IMR-90 (cell line): ENCODE results near the gene MGLL. TPM values are rescaled to one million over a fixed set of nuclear protein-coding genes. Genes with fewer than 3 reads are reported as not detected.

Experiments used
- ATAC-seq: fragments of 200-7000 bp; cut with Tn5 transposase; 2 replicates; pipeline ENCODE4 v1.9.1; 2020; ENCODE audit warnings: low read depth, mild to moderate bottlenecking, moderate library complexity
- BruUV-seq: library from RNA; stranded (reverse); fragments of 400-500 nt; replicated peaks from 2 replicates; lab custom pipeline; 2021; lab: Mats Ljungman, UMichigan
- CTCF ChIA-PET: fragments of 300-600 bp; formaldehyde crosslinking; extraction: SDS; loops from one replicate; lab custom pipeline; 2021; ENCODE audit warnings: antibody characterized with exemption; lab: Yijun Ruan, JAX
- POLR2A ChIA-PET: fragments of 300-600 bp; sonication (Branson Sonifier 250); formaldehyde crosslinking; loops from one replicate; lab custom pipeline; 2022; ENCODE audit warnings: antibody characterized with exemption; ENCODE audit not compliant: unreplicated experiment; lab: Charles Lee
- DNase-seq: peaks from one replicate; pipeline ENCODE4 v3.0.0; 2013
- H2AFZ ChIP-seq: replicated peaks from 2 replicates; pipeline ENCODE3; 2013; ENCODE audit warnings: low read length, mild to moderate bottlenecking; ENCODE audit not compliant: poor library complexity
- H2AK5ac ChIP-seq: 2 replicates; pipeline ENCODE4 v1.6.1; 2013; ENCODE audit warnings: low read depth, low read length, inconsistent platforms
- H2AK9ac ChIP-seq: replicated peaks from 2 replicates; pipeline ENCODE3; 2013; ENCODE audit warnings: mild to moderate bottlenecking, low read depth, low read length, moderate library complexity; ENCODE audit not compliant: poor library complexity
- H2BK120ac ChIP-seq: 2 replicates; pipeline ENCODE4 v1.6.1; 2013; ENCODE audit warnings: low read depth, low read length, inconsistent platforms
- H2BK15ac ChIP-seq: 3 replicates; pipeline ENCODE4 v1.6.1; 2013; ENCODE audit warnings: low read depth, low read length, inconsistent platforms
- H2BK20ac ChIP-seq: 2 replicates; pipeline ENCODE4 v1.6.1; 2013; ENCODE audit warnings: low read depth, mild to moderate bottlenecking, inconsistent platforms, low read length, moderate library complexity
- H2BK5ac ChIP-seq: 2 replicates; pipeline ENCODE4 v1.6.1; 2013; ENCODE audit warnings: mild to moderate bottlenecking, low read depth, low read length, inconsistent platforms; ENCODE audit not compliant: poor library complexity, severe bottlenecking
- H3K14ac ChIP-seq: replicated peaks from 2 replicates; pipeline ENCODE4 v1.6.1; 2013; ENCODE audit warnings: low read depth, low read length, inconsistent platforms
- H3K18ac ChIP-seq: 2 replicates; pipeline ENCODE4 v1.6.1; 2013; ENCODE audit warnings: low read depth, low read length, control low read depth
- H3K23ac ChIP-seq: 2 replicates; pipeline ENCODE4 v1.6.1; 2013; ENCODE audit warnings: low read depth, low read length, inconsistent platforms
- H3K27ac ChIP-seq: 2 replicates; pipeline ENCODE4 v1.5.1; 2013; ENCODE audit warnings: mild to moderate bottlenecking, control low read depth, low read length; ENCODE audit not compliant: insufficient read depth
- H3K27me3 ChIP-seq: 2 replicates; pipeline ENCODE4 v1.6.1; 2013; ENCODE audit warnings: low read length; ENCODE audit not compliant: control insufficient read depth, insufficient read depth
- H3K36me3 ChIP-seq: 2 replicates; pipeline ENCODE4 v1.6.1; 2013; ENCODE audit warnings: low read length, mixed read lengths; ENCODE audit not compliant: control insufficient read depth, insufficient read depth
- H3K4ac ChIP-seq: 2 replicates; pipeline ENCODE4 v1.6.1; 2013; ENCODE audit warnings: low read depth, low read length, inconsistent platforms
- H3K4me1 ChIP-seq: 2 replicates; pipeline ENCODE4 v1.6.1; 2013; ENCODE audit warnings: low read length, mixed read lengths; ENCODE audit not compliant: control insufficient read depth, insufficient read depth
- H3K4me2 ChIP-seq: 2 replicates; pipeline ENCODE4 v1.6.1; 2013; ENCODE audit warnings: low read depth, mild to moderate bottlenecking, control low read depth, low read length, moderate library complexity
- H3K4me3 ChIP-seq: 2 replicates; pipeline ENCODE4 v1.5.1; 2013; ENCODE audit warnings: low read depth, mild to moderate bottlenecking, control low read depth, low read length, moderate library complexity; ENCODE audit not compliant: insufficient read depth
- H3K56ac ChIP-seq: 2 replicates; pipeline ENCODE4 v1.6.1; 2013; ENCODE audit warnings: low read length, inconsistent platforms; ENCODE audit not compliant: insufficient read depth; ENCODE audit errors: extremely low read depth
- H3K79me1 ChIP-seq, 2 experiments: 2 replicates each; pipeline ENCODE4 v1.6.1; 2013; ENCODE audit warnings: low read length in 2 of 2, inconsistent platforms in 1 of 2, low read depth in 1 of 2
- H3K9ac ChIP-seq: 2 replicates; pipeline ENCODE4 v1.6.1; 2013; ENCODE audit warnings: low read depth, low read length, control low read depth
- H3K9me1 ChIP-seq: 2 replicates; pipeline ENCODE4 v1.6.1; 2013; ENCODE audit warnings: low read length, inconsistent platforms; ENCODE audit not compliant: insufficient read depth
- H3K9me3 ChIP-seq: 2 replicates; pipeline ENCODE4 v1.6.1; 2013; ENCODE audit warnings: low read length; ENCODE audit not compliant: control insufficient read depth, insufficient read depth
- H4K20me1 ChIP-seq: 2 replicates; pipeline ENCODE4 v1.6.1; 2013; ENCODE audit warnings: low read length, inconsistent platforms; ENCODE audit not compliant: insufficient read depth
- H4K5ac ChIP-seq: 2 replicates; pipeline ENCODE4 v1.6.1; 2013; ENCODE audit warnings: mild to moderate bottlenecking, low read depth, low read length, control low read depth
- H4K8ac ChIP-seq, 2 experiments: 2 replicates each; pipeline ENCODE4 v1.6.1; 2013; ENCODE audit warnings: low read depth in 2 of 2, low read length in 2 of 2, control low read depth in 1 of 2, inconsistent platforms in 1 of 2
- H4K91ac ChIP-seq: 2 replicates; pipeline ENCODE4 v1.6.1; 2013; ENCODE audit warnings: low read depth, low read length, inconsistent platforms; ENCODE audit not compliant: insufficient read depth
- BHLHE40 ChIP-seq: fragments of 150-350 bp; IDR thresholded peaks from 2 replicates; pipeline ENCODE4 v1.6.1; 2016; ENCODE audit warnings: mild to moderate bottlenecking, low read depth, low read length
- CEBPB ChIP-seq: IDR thresholded peaks from 2 replicates; pipeline ENCODE4 v1.6.1; 2012; ENCODE audit warnings: low read depth, low read length, improper control_type of control experiment
- MAZ ChIP-seq: IDR thresholded peaks from 2 replicates; pipeline ENCODE4 v1.6.1; 2012; ENCODE audit warnings: low read depth, mild to moderate bottlenecking, low read length, improper control_type of control experiment, moderate library complexity, borderline replicate concordance
- NFE2L2 ChIP-seq: fragments of 150-350 bp; IDR thresholded peaks from 2 replicates; pipeline ENCODE4 v1.6.1; 2016; ENCODE audit warnings: low read depth, mild to moderate bottlenecking, low read length
- RFX5 ChIP-seq: IDR thresholded peaks from 2 replicates; pipeline ENCODE4 v1.8.0; 2012; ENCODE audit warnings: low read depth, mild to moderate bottlenecking, low read length, moderate library complexity
- SMC3 ChIP-seq: fragments of 150-350 bp; IDR thresholded peaks from 2 replicates; pipeline ENCODE4 v1.6.1; 2016; ENCODE audit warnings: low read depth, mild to moderate bottlenecking, antibody characterized with exemption, low read length, moderate library complexity
- USF2 ChIP-seq: fragments of 150-350 bp; IDR thresholded peaks from 2 replicates; pipeline ENCODE4 v1.6.1; 2017; ENCODE audit warnings: mild to moderate bottlenecking, antibody characterized with exemption, low read length, low read depth
- WGBS, 2 experiments: methylation state at CpG; one replicate each; pipeline versions ENCODE4 v1.1.5 to v1.1.7; 2013; ENCODE audit warnings: missing lambda C conversion rate in 2 of 2; ENCODE audit not compliant: insufficient read length in 1 of 2; ENCODE audit errors: extremely low coverage in 2 of 2; 5-methylcytosine and 5-hydroxymethylcytosine counted together
- dilution Hi-C: fragments of 300-500 bp; cut with HindIII; formaldehyde crosslinking; loops from one replicate; pipeline ENCODE4 v1.14.3; 2018; ENCODE audit warnings: low sequenced_read_pairs; ENCODE audit not compliant: unreplicated experiment
- in situ Hi-C: fragments of 300-500 bp; cut with MboI; formaldehyde crosslinking; loops from 3 replicates; pipeline ENCODE4 v1.14.3; 2019; ENCODE audit warnings: low sequenced_read_pairs, inconsistent platforms, mixed read lengths
- intact Hi-C: fragments of 100-400 bp; cut with micrococcal nuclease; formaldehyde crosslinking; loops from 2 replicates; pipeline ENCODE4 v1.10.0; 2022
- polyA plus RNA-seq, 3 experiments: library from polyadenylated mRNA; depleted of rRNA; stranded (reverse); fragments of >200 nt; gene quantifications; 2 replicates each; pipeline ENCODE4 v1.2.3, GENCODE V29; 2012; ENCODE audit warnings: low replicate concordance in 1 of 3
- total RNA-seq: library from RNA; depleted of rRNA; stranded (reverse); fragments of >200 nt; gene quantifications from 2 replicates; pipeline ENCODE4 v1.2.3, GENCODE V29; 2012

The MGLL gene
- total and polyA plus RNA-seq, 2 of the 4 experiments (the other 2 are of a cell fraction) = 23.7 to 60.6 TPM

- H3K9me1 ChIP-seq = no peaks in the 10 kb centered on the region
- dilution Hi-C loops = no loop called here
- no peak overlapping the region for H4K91ac ChIP-seq
- H2BK120ac ChIP-seq = no peak overlapping the region
- H3K4me3 ChIP-seq = no peak overlapping the region
- no peak for DNase-seq
- H3K4ac ChIP-seq = no peak overlapping the region
- no peak overlapping the region for H3K9ac ChIP-seq
- no peak overlapping the region for H2BK15ac ChIP-seq
- H3K79me1 ChIP-seq = no peaks in the 10 kb centered on the region
- no peak overlapping the region for H2AK9ac ChIP-seq
- ChIA-PET CTCF (interaction anchor here (0.5 kb wide), 1 partner anchor 316 kb away, joined by 3 read pairs; no protein-coding TSS in a partner anchor), POLR2A (no interaction called here)
- H3K27ac ChIP-seq = no peak overlapping the region
- no peak overlapping the region for H3K23ac ChIP-seq
- H4K5ac ChIP-seq = no peak overlapping the region
- no peaks in the 10 kb centered on the region for H4K20me1 ChIP-seq
- no peak overlapping the region for H3K14ac ChIP-seq
- H3K4me1 ChIP-seq = peaks cover 2% of the 10 kb centered on the region; the same call in 1 of the 2 replicates
- intact Hi-C loops = no loop called here
- H3K18ac ChIP-seq = no peak overlapping the region
- H2AK5ac ChIP-seq = no peak overlapping the region
- no peak overlapping the region for H2AFZ ChIP-seq
- no CpG with 5 or more reads among the region's 2 CpGs for WGBS, 2 experiments
- no peak overlapping the region for H4K8ac ChIP-seq
- peaks cover 3% of the 10 kb centered on the region; the same call in 1 of the 2 replicates for H3K27me3 ChIP-seq
- no peak overlapping the region for H2BK5ac ChIP-seq
- no peak overlapping the region for H3K4me2 ChIP-seq
- H3K36me3 ChIP-seq = no peaks in the 10 kb centered on the region
- H3K9me3 ChIP-seq = no peaks in the 10 kb centered on the region
- no TSS peak for BruUV-seq
- in situ Hi-C loops = no loop called here
- TF ChIP-seq MAZ (no peak), SMC3 (no peak), CEBPB (no peak), RFX5 (no peak), NFE2L2 (no peak), USF2 (no peak), BHLHE40 (no peak)
- no peak overlapping the region for H3K56ac ChIP-seq
- no peak overlapping the region for H2BK20ac ChIP-seq
- no peak for ATAC-seq
These were observed 157.2 kb downstream of the MGLL start for GRCh38 chr3:127665165-127665564.
